ENCODE results near the gene PSMD6. TPM values are rescaled to one million over a fixed set of nuclear protein-coding genes. Genes with fewer than 3 reads are reported as not detected.

The PSMD6 gene
- total RNA-seq, 3 donors from 2014 or later, result 60.9 to 74.7 (median 69.8) TPM

DNA sequence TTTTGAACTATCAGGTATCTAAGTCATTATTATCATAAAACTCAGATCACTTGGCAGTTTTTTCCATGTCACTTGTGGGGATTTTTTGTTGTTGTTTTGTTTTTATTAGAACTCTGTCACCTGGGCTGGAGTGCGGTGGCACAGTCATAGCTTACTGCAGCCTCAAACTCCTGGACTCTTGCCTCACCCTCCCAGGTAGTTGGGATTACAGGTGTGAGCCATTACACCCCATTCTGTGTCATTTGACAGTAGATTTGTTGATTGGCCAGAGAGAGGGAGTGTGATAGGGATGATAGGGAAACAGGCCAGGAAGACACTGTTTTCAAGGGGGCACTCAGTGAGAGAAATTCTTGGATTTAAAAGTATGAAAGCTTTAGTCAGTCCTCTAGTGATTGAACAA, 56.4 kb downstream of the PSMD6 start:
- Histone ChIP-seq H3K27me3 (no peaks in the 10 kb centered on the region), H3K4me1 (peaks cover 0 to 32% of the 10 kb centered on the region in 2 donors), H3K4me3 (no peak overlapping the region), H3K9me3 (no peaks in the 10 kb centered on the region), H3K27ac (peak overlapping the region; percentile 16 to 75), H3K36me3 (no peaks in the 10 kb centered on the region)
- DNase-seq (ENCODE audit: low spot score in 2 of 2), result no peak
- TF ChIP-seq POLR2AphosphoS5 (IDR thresholded peaks at IDR 0.05) (no peak), POLR2A (IDR thresholded peaks at IDR 0.05) (no peak)
- TF ChIP-seq, protein P1, sequence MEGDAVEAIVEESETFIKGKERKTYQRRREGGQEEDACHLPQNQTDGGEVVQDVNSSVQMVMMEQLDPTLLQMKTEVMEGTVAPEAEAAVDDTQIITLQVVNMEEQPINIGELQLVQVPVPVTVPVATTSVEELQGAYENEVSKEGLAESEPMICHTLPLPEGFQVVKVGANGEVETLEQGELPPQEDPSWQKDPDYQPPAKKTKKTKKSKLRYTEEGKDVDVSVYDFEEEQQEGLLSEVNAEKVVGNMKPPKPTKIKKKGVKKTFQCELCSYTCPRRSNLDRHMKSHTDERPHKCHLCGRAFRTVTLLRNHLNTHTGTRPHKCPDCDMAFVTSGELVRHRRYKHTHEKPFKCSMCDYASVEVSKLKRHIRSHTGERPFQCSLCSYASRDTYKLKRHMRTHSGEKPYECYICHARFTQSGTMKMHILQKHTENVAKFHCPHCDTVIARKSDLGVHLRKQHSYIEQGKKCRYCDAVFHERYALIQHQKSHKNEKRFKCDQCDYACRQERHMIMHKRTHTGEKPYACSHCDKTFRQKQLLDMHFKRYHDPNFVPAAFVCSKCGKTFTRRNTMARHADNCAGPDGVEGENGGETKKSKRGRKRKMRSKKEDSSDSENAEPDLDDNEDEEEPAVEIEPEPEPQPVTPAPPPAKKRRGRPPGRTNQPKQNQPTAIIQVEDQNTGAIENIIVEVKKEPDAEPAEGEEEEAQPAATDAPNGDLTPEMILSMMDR (IDR thresholded peaks at IDR 0.05), result no peak
- intact Hi-C loops (cut with DNase I; ENCODE audit: low total_unique reads), result no loop called here

DNA sequence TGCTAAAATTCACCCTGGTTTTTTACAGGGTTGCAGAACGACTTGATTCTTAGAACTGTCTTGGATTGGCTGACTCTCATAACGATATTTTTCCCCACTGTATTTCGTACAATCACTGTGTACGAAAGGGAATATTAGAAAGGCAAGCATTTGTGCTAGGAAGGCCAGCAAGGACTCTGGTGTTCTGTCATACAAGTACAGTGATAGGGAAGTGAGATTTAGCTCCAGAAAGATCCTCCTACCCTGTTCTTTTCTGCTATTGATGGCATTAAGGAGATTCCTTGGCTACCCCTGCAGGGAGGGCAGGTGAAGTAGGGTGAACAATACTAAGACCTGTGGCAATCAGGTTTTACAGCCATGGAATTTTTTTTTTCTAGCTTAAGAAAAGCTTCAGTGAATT, 57.3 kb downstream of the PSMD6 start:
- no peak overlapping the region for H3K27ac ChIP-seq

DNA sequence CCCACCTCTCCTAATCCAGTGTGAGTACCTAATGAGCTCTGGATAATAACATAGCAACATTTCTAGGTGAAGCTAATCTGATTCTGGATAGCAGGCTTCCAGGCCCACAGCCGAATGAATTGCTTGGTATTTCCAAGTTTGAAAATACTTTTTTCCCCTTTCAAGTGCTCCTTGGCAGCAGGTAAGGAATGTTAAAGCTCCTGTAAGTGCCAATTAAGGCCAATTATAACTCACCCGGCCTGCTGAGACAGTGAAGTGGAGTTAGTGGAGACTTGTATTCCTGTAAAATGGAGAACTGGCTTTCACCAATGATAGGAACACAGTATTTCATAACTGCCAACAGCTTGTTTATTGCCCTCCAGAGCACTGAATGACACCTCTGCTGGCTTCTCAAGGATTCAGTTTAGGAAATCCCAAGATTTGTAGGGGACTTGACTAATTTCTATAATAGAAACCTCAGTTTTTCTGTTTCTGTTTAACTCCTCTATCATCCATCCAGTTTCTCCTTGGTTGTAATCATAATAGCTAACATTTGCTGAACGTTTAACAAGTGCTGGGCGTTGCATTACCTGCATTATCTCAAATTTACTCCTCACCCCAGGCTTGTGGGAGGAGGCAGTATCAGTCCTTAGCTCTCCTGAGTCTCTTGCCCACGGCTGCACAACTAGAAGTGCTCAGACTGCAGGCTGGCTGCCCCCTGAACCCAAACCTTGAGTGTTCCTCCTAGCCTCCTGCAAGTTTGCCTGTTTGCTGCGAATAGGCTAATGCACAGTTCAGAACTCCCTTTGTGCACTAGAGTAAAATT, 58.4 kb downstream of the PSMD6 start:
- H3K9me3 ChIP-seq, result no peaks in the 10 kb centered on the region
- H3K4me1 ChIP-seq, result peaks cover 0 to 22% of the 10 kb centered on the region in 2 donors
- peak overlapping the region; percentile 70 to 79 for H3K27ac ChIP-seq
- no peaks in the 10 kb centered on the region for H3K27me3 ChIP-seq
- TF ChIP-seq POLR2A (IDR thresholded peaks at IDR 0.05), result no peak
- TF ChIP-seq, protein P1 (IDR thresholded peaks at IDR 0.05), result no peak
- TF ChIP-seq POLR2AphosphoS5 (IDR thresholded peaks at IDR 0.05), result no peak
- H3K36me3 ChIP-seq, result no peaks in the 10 kb centered on the region
- H3K4me3 ChIP-seq, result no peak overlapping the region
- intact Hi-C loops (cut with DNase I; ENCODE audit: low total_unique reads), result no loop called here
- no peak for DNase-seq (ENCODE audit: low spot score in 2 of 2)

More for the DNA sequence above, 57.3 kb downstream of the PSMD6 start:
- Histone ChIP-seq H3K4me3 (no peak overlapping the region), H3K27me3 (no peaks in the 10 kb centered on the region), H3K4me1 (peaks cover 0 to 32% of the 10 kb centered on the region in 2 donors), H3K9me3 (no peaks in the 10 kb centered on the region), H3K36me3 (no peaks in the 10 kb centered on the region)
- no peak for DNase-seq (ENCODE audit: low spot score in 2 of 2)
- TF ChIP-seq POLR2A (IDR thresholded peaks at IDR 0.05) (no peak), POLR2AphosphoS5 (IDR thresholded peaks at IDR 0.05) (no peak)
- TF ChIP-seq, protein P1 (IDR thresholded peaks at IDR 0.05), result no peak
- intact Hi-C loops (cut with DNase I; ENCODE audit: low total_unique reads), result no loop called here

DNA sequence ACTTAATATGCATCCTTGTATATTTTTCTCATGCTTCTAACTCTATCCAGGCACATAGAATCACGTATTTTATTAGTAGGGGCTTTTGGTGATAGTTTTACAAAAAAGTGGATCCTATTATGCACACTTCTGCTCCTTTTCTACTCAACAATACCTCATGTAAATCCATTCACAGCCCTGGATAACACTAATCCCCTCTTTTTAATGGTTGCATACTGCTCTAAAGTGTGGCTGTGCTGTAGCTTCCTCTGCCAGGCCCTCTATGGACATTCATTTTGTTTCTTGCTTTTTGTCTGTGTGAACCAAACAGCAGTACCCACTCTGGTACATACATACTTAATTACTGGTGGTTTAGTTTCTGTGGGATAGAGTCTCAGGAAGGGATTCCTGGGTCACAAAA, 59.8 kb downstream of the PSMD6 start:
- no peaks in the 10 kb centered on the region for H3K9me3 ChIP-seq
- H3K4me3 ChIP-seq, result no peak overlapping the region
- peaks cover 0 to 22% of the 10 kb centered on the region in 2 donors for H3K4me1 ChIP-seq
- H3K27me3 ChIP-seq, result no peaks in the 10 kb centered on the region
- DNase-seq (ENCODE audit: low spot score in 2 of 2), result no peak
- TF ChIP-seq POLR2AphosphoS5 (IDR thresholded peaks at IDR 0.05) (no peak), POLR2A (IDR thresholded peaks at IDR 0.05) (no peak)
- TF ChIP-seq, protein P1 (IDR thresholded peaks at IDR 0.05), result no peak
- no peaks in the 10 kb centered on the region for H3K36me3 ChIP-seq
- H3K27ac ChIP-seq, result peak overlapping the region; percentile 44 to 79
- intact Hi-C loops (cut with DNase I; ENCODE audit: low total_unique reads), result no loop called here

DNA sequence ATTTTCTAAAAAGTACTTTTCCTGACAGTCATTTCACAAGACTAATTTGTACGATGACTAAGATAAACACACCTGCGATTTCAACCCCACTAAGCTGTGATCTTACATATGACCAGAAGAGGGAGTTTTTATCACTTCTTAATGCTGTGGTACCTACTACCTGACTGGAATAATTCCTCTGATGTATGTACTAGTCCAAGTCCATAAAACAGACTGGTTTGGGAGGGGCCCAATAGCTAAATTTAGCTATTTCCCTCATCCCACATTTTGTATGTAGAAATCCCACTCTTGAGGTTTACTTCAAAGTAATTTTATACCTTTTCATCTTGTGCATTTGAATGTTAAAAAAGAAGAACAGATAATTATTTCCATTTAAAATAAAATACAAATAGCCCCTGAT, 61.4 kb downstream of the PSMD6 start:
- TF ChIP-seq POLR2A (IDR thresholded peaks at IDR 0.05), result no peak
- TF ChIP-seq, protein P1 (IDR thresholded peaks at IDR 0.05), result peak in 2 of 3 donors; percentile 67 to 74
- no peaks in the 10 kb centered on the region for H3K9me3 ChIP-seq
- DNase-seq (ENCODE audit: low spot score in 2 of 2), result no peak
- intact Hi-C loops (cut with DNase I; ENCODE audit: low total_unique reads), result no loop called here
- no peaks in the 10 kb centered on the region for H3K36me3 ChIP-seq
- H3K4me1 ChIP-seq, result peaks cover 0 to 12% of the 10 kb centered on the region in 2 donors
- no peak overlapping the region for H3K27ac ChIP-seq
- no peaks in the 10 kb centered on the region for H3K27me3 ChIP-seq
- no peak overlapping the region for H3K4me3 ChIP-seq

Measured in breast epithelium (tissue), 4 donors.